PC-9 (cell line): ENCODE data around the gene FAR1. TPM values are rescaled to one million over a fixed set of nuclear protein-coding genes. Genes with fewer than 3 reads are reported as not detected.
"Not testable (repeated sequence)": the region's sequence is repeated elsewhere in the genome, so short reads cannot be mapped to it uniquely, and the experiment has no call there.

Experiments
- BruUV-seq: library from RNA; stranded (reverse); fragments of 400-500 nt; replicated peaks from 2 replicates; lab custom pipeline; 2021; lab: Mats Ljungman, UMichigan
- CTCF ChIA-PET: fragments of 300-600 bp; sonication (Branson Sonifier 250); formaldehyde crosslinking; loops from one replicate; lab custom pipeline; 2022; ENCODE audit warnings: antibody characterized with exemption; lab: Charles Lee
- POLR2A ChIA-PET: fragments of 300-600 bp; sonication (Branson Sonifier 250); formaldehyde crosslinking; loops from one replicate; lab custom pipeline; 2022; ENCODE audit warnings: antibody characterized with exemption; ENCODE audit not compliant: unreplicated experiment; lab: Charles Lee
- DNase-seq, 2 experiments: peaks; one replicate each; pipeline versions ENCODE4 v3.0.0 to v3.0.0-alpha.2; 2015 to 2022; ENCODE audit warnings: mixed read lengths in 1 of 2
- H2AFZ ChIP-seq: fragments of 200-600 bp; sonication (generic); 2 replicates; pipeline ENCODE4 v1.8.1; 2017; ENCODE audit warnings: antibody characterized with exemption
- H3F3A ChIP-seq: fragments of 200-600 bp; sonication (generic); 2 replicates; pipeline ENCODE4 v1.8.1; 2017; ENCODE audit warnings: antibody characterized with exemption, mild to moderate bottlenecking, low read depth; ENCODE audit not compliant: insufficient read depth
- H3K27ac ChIP-seq: fragments of 200-600 bp; sonication (generic); 2 replicates; pipeline ENCODE4 v1.6.1; 2016; ENCODE audit warnings: mixed run types
- H3K27me3 ChIP-seq: fragments of 200-600 bp; sonication (generic); 2 replicates; pipeline ENCODE4 v1.6.1; 2016; ENCODE audit warnings: low read depth, mixed run types; ENCODE audit not compliant: insufficient read depth
- H3K36me3 ChIP-seq: fragments of 200-600 bp; sonication (generic); 2 replicates; pipeline ENCODE4 v1.6.1; 2016; ENCODE audit warnings: low read depth, mixed run types
- H3K4me1 ChIP-seq: fragments of 200-600 bp; sonication (generic); replicated peaks from 2 replicates; pipeline ENCODE4 v1.6.1; 2016; ENCODE audit warnings: mixed run types; ENCODE audit not compliant: insufficient read depth
- H3K4me2 ChIP-seq: fragments of 200-600 bp; sonication (generic); 2 replicates; pipeline ENCODE4 v1.6.1; 2017; ENCODE audit warnings: mixed run types
- H3K4me3 ChIP-seq: fragments of 200-600 bp; sonication (generic); 2 replicates; pipeline ENCODE4 v1.6.1; 2016; ENCODE audit warnings: mixed run types
- H3K79me2 ChIP-seq: fragments of 200-600 bp; sonication (generic); 2 replicates; pipeline ENCODE4 v1.6.1; 2017; ENCODE audit warnings: low read depth, mixed run types
- H3K9me2 ChIP-seq: fragments of 200-600 bp; sonication (generic); 2 replicates; pipeline ENCODE4 v1.8.1; 2017; ENCODE audit warnings: mild to moderate bottlenecking; ENCODE audit not compliant: insufficient read depth
- H3K9me3 ChIP-seq: fragments of 200-600 bp; sonication (generic); 2 replicates; pipeline ENCODE4 v1.8.1; 2016; ENCODE audit warnings: low read depth; ENCODE audit not compliant: insufficient read depth
- H4K20me1 ChIP-seq: fragments of 200-600 bp; sonication (generic); 2 replicates; pipeline ENCODE4 v1.8.1; 2017; ENCODE audit not compliant: insufficient read depth
- CTCF ChIP-seq: fragments of 200-600 bp; sonication (generic); conservative IDR thresholded peaks from 2 replicates; pipeline ENCODE4 v1.6.1; 2017; ENCODE audit warnings: mixed run types, antibody characterized with exemption, mild to moderate bottlenecking, moderate library complexity
- EZH2 ChIP-seq: fragments of 200-600 bp; sonication (generic); IDR thresholded peaks from 2 replicates; pipeline ENCODE4 v1.8.0; 2017; ENCODE audit warnings: antibody characterized with exemption, low read depth
- intact Hi-C: fragments of 100-400 bp; cut with micrococcal nuclease; formaldehyde crosslinking; loops from one replicate; pipeline ENCODE4 v1.10.0; 2022; ENCODE audit not compliant: unreplicated experiment
- total RNA-seq: library from RNA; stranded (reverse); gene quantifications from 2 replicates; pipeline ENCODE4 v1.2.3, GENCODE V29; 2021

The FAR1 gene
- total RNA-seq, 1 experiment from 2014 or later: 34.4 TPM

GRCh38 chr11:13728076-13728475 lies 59.6 kb downstream of the FAR1 start:
- H3K27ac ChIP-seq: no peak overlapping the region
- H3K27me3 ChIP-seq: no peaks in the 10 kb centered on the region
- H3K4me1 ChIP-seq: no peaks in the 10 kb centered on the region
- H3K4me3 ChIP-seq: no peak overlapping the region
- no peak overlapping the region for H3K4me2 ChIP-seq
- H3K9me3 ChIP-seq: no peaks in the 10 kb centered on the region
- H3F3A ChIP-seq: no peaks in the 10 kb centered on the region
- no peak for DNase-seq
- no TSS peak for BruUV-seq
- TF ChIP-seq EZH2 (no peak), CTCF (no peak)
- POLR2A ChIA-PET: no interaction called here
- no peaks in the 10 kb centered on the region for H3K9me2 ChIP-seq
- CTCF ChIA-PET: no interaction called here
- no peak overlapping the region for H2AFZ ChIP-seq
- no peaks in the 10 kb centered on the region for H4K20me1 ChIP-seq
- intact Hi-C loops: no loop called here
- H3K36me3 ChIP-seq: peaks cover 6% of the 10 kb centered on the region; the same call in 1 of the 2 replicates
- no peaks in the 10 kb centered on the region for H3K79me2 ChIP-seq

DNA sequence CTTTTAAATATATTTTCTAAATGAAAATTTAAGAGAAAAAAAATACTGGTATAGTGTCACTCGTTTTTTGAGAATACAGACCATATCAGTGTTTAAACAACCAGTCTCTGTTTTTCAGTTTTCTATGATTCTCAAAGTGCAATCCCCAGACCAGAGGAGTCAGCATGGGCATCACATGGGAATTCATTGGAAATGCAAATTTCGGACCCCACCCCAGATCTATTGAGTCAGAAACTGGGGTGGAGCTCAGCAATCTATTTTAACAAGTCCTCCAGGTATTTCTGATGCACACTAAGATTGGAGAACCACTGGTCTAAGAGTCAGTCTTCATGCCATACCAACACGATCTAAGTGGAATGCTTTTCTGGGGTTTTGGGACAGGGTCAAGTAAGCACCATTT lies 66.1 kb downstream of the FAR1 start:
- no peak overlapping the region for H3K4me2 ChIP-seq
- BruUV-seq: no TSS peak
- no peak overlapping the region for H3K4me3 ChIP-seq
- H3K36me3 ChIP-seq: peaks cover 2% of the 10 kb centered on the region; the same call in 1 of the 2 replicates
- intact Hi-C loops: no loop called here
- no peak for DNase-seq
- POLR2A ChIA-PET: no interaction called here
- no peaks in the 10 kb centered on the region for H3K4me1 ChIP-seq
- no peak overlapping the region for H3K27ac ChIP-seq
- no peak for TF ChIP-seq EZH2
- no peak for TF ChIP-seq CTCF
- H3F3A ChIP-seq: no peaks in the 10 kb centered on the region
- H3K9me2 ChIP-seq: no peaks in the 10 kb centered on the region
- H3K79me2 ChIP-seq: no peaks in the 10 kb centered on the region
- CTCF ChIA-PET: no interaction called here
- H3K9me3 ChIP-seq: no peaks in the 10 kb centered on the region
- H3K27me3 ChIP-seq: no peaks in the 10 kb centered on the region
- no peaks in the 10 kb centered on the region for H4K20me1 ChIP-seq
- H2AFZ ChIP-seq: no peak overlapping the region

- no peak overlapping the region for H3K4me3 ChIP-seq
- H3K4me2 ChIP-seq: no peak overlapping the region
- no peaks in the 10 kb centered on the region for H3F3A ChIP-seq
- no peaks in the 10 kb centered on the region for H3K4me1 ChIP-seq
- intact Hi-C loops: no loop called here
- H3K27ac ChIP-seq: no peak overlapping the region
- no peaks in the 10 kb centered on the region for H4K20me1 ChIP-seq
- no peaks in the 10 kb centered on the region for H3K9me2 ChIP-seq
- no peaks in the 10 kb centered on the region for H3K27me3 ChIP-seq
- H3K9me3 ChIP-seq: no peaks in the 10 kb centered on the region
- CTCF ChIA-PET: no interaction called here
- BruUV-seq: no TSS peak
- TF ChIP-seq EZH2: no peak
- no peak for TF ChIP-seq CTCF
- no peaks in the 10 kb centered on the region for H3K79me2 ChIP-seq
- no peaks in the 10 kb centered on the region for H3K36me3 ChIP-seq
- no peak overlapping the region for H2AFZ ChIP-seq
- no peak for DNase-seq
- POLR2A ChIA-PET: interaction anchor here (0.7 kb wide), 1 partner anchor 195 kb away, joined by 3 read pairs; no protein-coding TSS in a partner anchor
Observed at GRCh38 chr11:13745165-13745564, 76.7 kb downstream of the FAR1 start.

DNA sequence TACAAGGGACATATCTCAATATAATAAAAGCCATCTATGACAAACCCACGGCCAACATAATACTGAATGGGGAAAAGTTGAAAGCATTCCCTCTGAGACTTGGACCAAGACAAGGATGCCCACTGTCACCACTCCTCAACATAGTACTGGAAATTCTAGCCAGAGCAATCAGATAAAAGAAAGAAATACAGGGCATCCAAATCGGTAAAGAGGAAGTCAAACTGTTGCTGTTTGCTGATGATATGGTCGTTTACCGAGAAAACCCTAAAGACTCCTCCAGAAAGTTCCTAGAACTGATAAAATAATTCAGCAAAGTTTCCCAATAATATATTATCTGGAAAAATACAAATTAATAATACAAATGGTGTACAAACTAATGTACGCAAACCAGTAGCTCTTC lies 84.8 kb downstream of the FAR1 start:
- H3K36me3 ChIP-seq, H3K27ac ChIP-seq, H3K9me3 ChIP-seq, intact Hi-C loops, H3K79me2 ChIP-seq, POLR2A ChIA-PET, H3K4me1 ChIP-seq, H3F3A ChIP-seq, BruUV-seq, H3K4me3 ChIP-seq, H3K9me2 ChIP-seq, DNase-seq, H4K20me1 ChIP-seq, H2AFZ ChIP-seq, CTCF ChIA-PET, H3K27me3 ChIP-seq, H3K4me2 ChIP-seq: not testable (repeated sequence)
